OCI-LY3 (cell line): Measurements from ENCODE around the gene TMEM14C.

Source experiments
- H2AFZ ChIP-seq: fragments of 200-600, 300-600 bp; shearing (Covaris generic); 2 replicates; pipeline ENCODE4 v1.6.0; 2014; ENCODE audit warnings: antibody characterized with exemption, low read depth, low read length
- H3K27ac ChIP-seq: fragments of 200-600, 300-600 bp; sonication (generic); 2 replicates; pipeline ENCODE4 v1.5.1; 2014; ENCODE audit warnings: mild to moderate bottlenecking, low read length, moderate library complexity, mixed read lengths
- H3K27me3 ChIP-seq: fragments of 200-600, 300-600 bp; sonication (generic); 2 replicates; pipeline ENCODE4 v1.6.1; 2014; ENCODE audit warnings: low read depth, low read length, mixed read lengths
- H3K36me3 ChIP-seq: fragments of 200-600, 300-600 bp; sonication (generic); replicated peaks from 2 replicates; pipeline ENCODE3; 2014; ENCODE audit warnings: low read depth, low read length, mixed read lengths
- H3K4me1 ChIP-seq: fragments of 300-600, 200-600 bp; sonication (generic); 2 replicates; pipeline ENCODE4 v1.6.1; 2014; ENCODE audit warnings: low read length, mixed read lengths
- H3K4me2 ChIP-seq: fragments of 200-600, 300-600 bp; sonication (generic); 2 replicates; pipeline ENCODE4 v1.6.1; 2014; ENCODE audit warnings: low read length, mixed read lengths
- H3K4me3 ChIP-seq: fragments of 300-600, 200-600 bp; sonication (generic); 2 replicates; pipeline ENCODE4 v1.5.1; 2014; ENCODE audit warnings: antibody characterized with exemption, mild to moderate bottlenecking, low read length, moderate library complexity
- H3K79me2 ChIP-seq: fragments of 300-600, 200-600 bp; shearing (Covaris generic); 2 replicates; pipeline ENCODE4 v1.6.1; 2014; ENCODE audit warnings: mild to moderate bottlenecking, low read length, mixed read lengths
- H3K9ac ChIP-seq: fragments of 300-600, 200-600 bp; shearing (Covaris generic); 2 replicates; pipeline ENCODE4 v1.6.0; 2014; ENCODE audit warnings: mild to moderate bottlenecking, low read length, moderate library complexity
- H3K9me3 ChIP-seq: fragments of 200-600, 300-600 bp; shearing (Covaris generic); 2 replicates; pipeline ENCODE4 v1.6.1; 2014; ENCODE audit warnings: low read length, mixed read lengths; ENCODE audit not compliant: insufficient read depth
- H4K20me1 ChIP-seq: fragments of 200-600, 300-600 bp; sonication (generic); 2 replicates; pipeline ENCODE4 v1.6.1; 2016; ENCODE audit warnings: low read length, mixed read lengths; ENCODE audit not compliant: insufficient read depth
- EZH2phosphoT487 ChIP-seq: fragments of 200-600 bp; shearing (Covaris generic); IDR thresholded peaks from 2 replicates; pipeline ENCODE4 v1.6.1; 2018; ENCODE audit warnings: antibody characterized with exemption, mixed run types, low read depth
- TF ChIP-seq, protein P1 (sequence below): fragments of 200-600, 300-600 bp; sonication (generic); IDR thresholded peaks from 2 replicates; pipeline ENCODE4 v1.5.1; 2014; ENCODE audit warnings: antibody characterized with exemption, low read length, low read depth

TMEM14C gene

DNA sequence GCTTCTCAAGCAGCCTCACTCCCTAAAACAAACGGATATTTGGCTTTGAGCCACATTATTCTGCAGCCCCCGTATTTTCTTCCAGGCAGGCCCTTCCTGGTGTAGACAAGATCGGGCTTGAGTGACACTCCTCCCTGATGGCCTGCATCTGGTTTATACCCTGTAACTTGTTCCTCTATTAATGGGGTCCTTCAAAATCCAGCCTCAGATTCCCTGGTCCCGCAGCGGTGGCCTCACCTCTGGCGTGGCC is 375 bp upstream of the TMEM14C start:
- no peaks in the 10 kb centered on the region for H3K36me3 ChIP-seq
- no peak overlapping the region for H3K27ac ChIP-seq
- no peaks in the 10 kb centered on the region for H3K27me3 ChIP-seq
- no peak for TF ChIP-seq EZH2phosphoT487
- TF ChIP-seq, protein P1, sequence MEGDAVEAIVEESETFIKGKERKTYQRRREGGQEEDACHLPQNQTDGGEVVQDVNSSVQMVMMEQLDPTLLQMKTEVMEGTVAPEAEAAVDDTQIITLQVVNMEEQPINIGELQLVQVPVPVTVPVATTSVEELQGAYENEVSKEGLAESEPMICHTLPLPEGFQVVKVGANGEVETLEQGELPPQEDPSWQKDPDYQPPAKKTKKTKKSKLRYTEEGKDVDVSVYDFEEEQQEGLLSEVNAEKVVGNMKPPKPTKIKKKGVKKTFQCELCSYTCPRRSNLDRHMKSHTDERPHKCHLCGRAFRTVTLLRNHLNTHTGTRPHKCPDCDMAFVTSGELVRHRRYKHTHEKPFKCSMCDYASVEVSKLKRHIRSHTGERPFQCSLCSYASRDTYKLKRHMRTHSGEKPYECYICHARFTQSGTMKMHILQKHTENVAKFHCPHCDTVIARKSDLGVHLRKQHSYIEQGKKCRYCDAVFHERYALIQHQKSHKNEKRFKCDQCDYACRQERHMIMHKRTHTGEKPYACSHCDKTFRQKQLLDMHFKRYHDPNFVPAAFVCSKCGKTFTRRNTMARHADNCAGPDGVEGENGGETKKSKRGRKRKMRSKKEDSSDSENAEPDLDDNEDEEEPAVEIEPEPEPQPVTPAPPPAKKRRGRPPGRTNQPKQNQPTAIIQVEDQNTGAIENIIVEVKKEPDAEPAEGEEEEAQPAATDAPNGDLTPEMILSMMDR = no peak
- peak overlapping the region; percentile 80 for H3K4me2 ChIP-seq
- H3K79me2 ChIP-seq = 0 out of 2 replicates have a peak, but pooled peaks cover 3% of the 10 kb centered on the region
- H3K9ac ChIP-seq = peak overlapping the region; percentile 90
- peak overlapping the region; percentile 93 for H3K4me3 ChIP-seq
- peak overlapping the region; percentile 97 for H2AFZ ChIP-seq
- H4K20me1 ChIP-seq = no peaks in the 10 kb centered on the region
- H3K9me3 ChIP-seq = no peaks in the 10 kb centered on the region
- 0 out of 2 replicates have a peak, but pooled peaks cover 4% of the 10 kb centered on the region for H3K4me1 ChIP-seq

DNA sequence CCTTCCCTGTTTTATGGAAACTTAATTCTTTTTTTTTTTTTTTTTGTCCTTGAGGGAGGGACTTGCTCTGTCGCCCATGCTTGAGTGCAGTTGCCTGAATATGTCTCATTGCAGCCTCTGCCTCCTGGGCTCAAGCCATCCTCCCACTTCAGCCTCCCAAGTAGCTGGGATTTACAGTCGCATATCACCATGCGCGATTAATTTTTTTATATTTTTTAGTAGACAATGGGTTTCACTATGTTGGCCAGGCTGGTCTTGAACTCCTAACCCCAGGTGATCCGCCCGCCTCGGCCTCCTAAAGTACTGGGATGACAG is 654 bp downstream of the TMEM14C start:
- Histone ChIP-seq H3K36me3 (no peaks in the 10 kb centered on the region), H4K20me1 (no peaks in the 10 kb centered on the region), H3K4me2 (peak overlapping the region; percentile 80), H3K27me3 (no peaks in the 10 kb centered on the region), H3K4me3 (peak overlapping the region; percentile 93), H3K4me1 (0 out of 2 replicates have a peak, but pooled peaks cover 4% of the 10 kb centered on the region), H2AFZ (peak overlapping the region; percentile 97; the same call in 1 of the 2 replicates), H3K9ac (peak overlapping the region; percentile 90), H3K79me2 (0 out of 2 replicates have a peak, but pooled peaks cover 3% of the 10 kb centered on the region), H3K27ac (no peak overlapping the region), H3K9me3 (no peaks in the 10 kb centered on the region)
- TF ChIP-seq, protein P1 = no peak
- TF ChIP-seq EZH2phosphoT487 = no peak

DNA sequence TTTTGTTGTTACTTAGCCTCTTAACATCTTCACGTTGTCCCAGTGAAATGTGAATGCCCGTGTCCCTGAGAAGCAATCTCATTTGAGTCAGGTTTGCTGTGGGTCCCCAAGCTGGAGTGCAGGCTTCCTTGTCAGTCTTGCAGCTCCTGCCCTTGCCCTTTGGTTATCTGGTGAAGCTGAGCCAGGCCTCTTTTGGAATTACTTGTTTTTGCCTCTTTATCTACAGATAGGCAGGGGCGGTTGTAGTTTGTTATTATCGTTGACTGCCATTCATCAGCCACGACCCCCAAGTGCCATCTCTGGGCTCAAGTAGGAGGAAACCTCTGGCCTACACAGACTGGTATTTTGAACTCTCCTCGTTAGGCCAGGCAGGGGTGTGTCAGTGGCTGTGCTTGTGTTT is 2.2 kb downstream of the TMEM14C start:
- Histone ChIP-seq H2AFZ (no peak overlapping the region), H3K9ac (no peak overlapping the region), H3K27me3 (no peaks in the 10 kb centered on the region), H3K4me2 (no peak overlapping the region), H4K20me1 (no peaks in the 10 kb centered on the region), H3K4me3 (no peak overlapping the region), H3K27ac (no peak overlapping the region), H3K9me3 (no peaks in the 10 kb centered on the region), H3K79me2 (0 out of 2 replicates have a peak, but pooled peaks cover 3% of the 10 kb centered on the region), H3K36me3 (no peaks in the 10 kb centered on the region), H3K4me1 (0 out of 2 replicates have a peak, but pooled peaks cover 4% of the 10 kb centered on the region)
- TF ChIP-seq, protein P1 = no peak
- no peak for TF ChIP-seq EZH2phosphoT487

DNA sequence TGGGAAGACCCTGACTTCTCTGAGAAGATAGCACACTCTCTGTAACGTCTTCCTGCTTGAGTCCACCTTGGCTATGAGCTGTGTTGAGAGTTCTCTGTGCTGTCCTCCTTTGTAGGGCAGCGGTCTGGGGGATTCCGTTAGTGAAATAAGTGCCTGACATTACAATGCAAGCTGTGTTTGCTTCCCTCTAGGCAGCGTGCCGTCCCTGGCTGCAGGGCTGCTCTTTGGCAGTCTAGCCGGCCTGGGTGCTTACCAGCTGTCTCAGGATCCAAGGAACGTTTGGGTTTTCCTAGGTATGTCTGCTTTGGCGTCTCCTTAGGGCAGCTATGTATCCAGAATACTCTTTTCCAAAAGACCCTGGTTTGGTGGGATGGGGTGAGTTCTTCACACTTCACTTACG is 2.8 kb downstream of the TMEM14C start:
- no peaks in the 10 kb centered on the region for H3K36me3 ChIP-seq
- no peak overlapping the region for H2AFZ ChIP-seq
- no peak overlapping the region for H3K4me2 ChIP-seq
- H3K9ac ChIP-seq = no peak overlapping the region
- H4K20me1 ChIP-seq = no peaks in the 10 kb centered on the region
- TF ChIP-seq EZH2phosphoT487 = no peak
- TF ChIP-seq, protein P1 = no peak
- H3K27me3 ChIP-seq = no peaks in the 10 kb centered on the region
- no peak overlapping the region for H3K4me3 ChIP-seq
- no peak overlapping the region for H3K27ac ChIP-seq
- no peaks in the 10 kb centered on the region for H3K9me3 ChIP-seq
- H3K4me1 ChIP-seq = 0 out of 2 replicates have a peak, but pooled peaks cover 4% of the 10 kb centered on the region
- H3K79me2 ChIP-seq = 0 out of 2 replicates have a peak, but pooled peaks cover 3% of the 10 kb centered on the region
